LNCaP clone FGC (cell line): Measurements from ENCODE around the gene CTNNBL1.
"Not testable (repeated sequence)": the region's sequence is repeated elsewhere in the genome, so short reads cannot be mapped to it uniquely, and the experiment has no call there.

ENCODE experiments used
- DNase-seq: peaks from one replicate; pipeline ENCODE4 v3.0.0-alpha.2; 2011; ENCODE audit warnings: low read depth
- H3K4me3 ChIP-seq: 2 replicates; pipeline ENCODE4 v1.5.1; 2011; ENCODE audit warnings: mild to moderate bottlenecking, low read depth, low read length, control low read depth
- CTCF ChIP-seq: IDR thresholded peaks from 2 replicates; pipeline ENCODE4 v1.5.1; 2012; ENCODE audit warnings: mild to moderate bottlenecking; ENCODE audit not compliant: control insufficient read depth, insufficient read depth; ENCODE audit errors: extremely low read depth

Gene CTNNBL1

GRCh38 chr20:37699202-37699601, 5.4 kb downstream of the CTNNBL1 start:
- no peak for DNase-seq
- H3K4me3 ChIP-seq = no peak overlapping the region
- TF ChIP-seq CTCF = no peak

GRCh38 chr20:37700301-37700700, 6.5 kb downstream of the CTNNBL1 start:
- H3K4me3 ChIP-seq = no peak overlapping the region
- no peak for TF ChIP-seq CTCF
- DNase-seq = no peak

GRCh38 chr20:37701676-37702075, 7.8 kb downstream of the CTNNBL1 start:
- not testable (repeated sequence) for DNase-seq, H3K4me3 ChIP-seq

- TF ChIP-seq CTCF = no peak
- no peak overlapping the region for H3K4me3 ChIP-seq
- no peak for DNase-seq
Measured at GRCh38 chr20:37702403-37703034, 8.7 kb downstream of the CTNNBL1 start.

GRCh38 chr20:37703035-37703845, 9.4 kb downstream of the CTNNBL1 start:
- H3K4me3 ChIP-seq = no peak overlapping the region
- no peak for DNase-seq
- no peak for TF ChIP-seq CTCF

GRCh38 chr20:37704955-37705354, 11.1 kb downstream of the CTNNBL1 start:
- TF ChIP-seq CTCF = no peak
- H3K4me3 ChIP-seq = no peak overlapping the region
- no peak for DNase-seq

- H3K4me3 ChIP-seq = no peak overlapping the region
- DNase-seq = no peak
- no peak for TF ChIP-seq CTCF
Measured at GRCh38 chr20:37706298-37706697, 12.5 kb downstream of the CTNNBL1 start.
